ENCODE measurements around the gene L3MBTL4.

DNA sequence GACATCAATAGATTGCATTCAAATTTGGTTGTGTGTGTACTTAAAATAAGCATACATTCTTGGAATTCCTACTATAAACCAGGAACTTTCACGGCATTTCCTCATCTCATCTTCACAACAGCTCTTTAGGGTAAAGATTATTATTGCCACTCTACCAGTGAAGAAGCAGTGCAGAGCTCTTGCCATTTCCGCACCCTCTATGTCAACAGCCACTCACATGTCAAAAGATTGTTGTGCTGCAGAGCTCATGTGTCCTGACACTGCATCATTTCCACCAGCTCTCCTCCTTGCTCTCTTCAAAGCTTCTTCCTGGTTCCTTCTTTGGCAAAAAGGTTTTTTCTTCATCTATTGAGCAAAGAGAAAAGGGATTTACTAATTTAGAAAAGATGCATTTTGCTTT lies 26.5 kb upstream of the L3MBTL4 start:
- no peak for TF ChIP-seq GATA2 (IDR thresholded peaks at IDR 0.05; ENCODE audit: low read depth, low read length)
- TF ChIP-seq GATA3 (IDR thresholded peaks at IDR 0.05; ENCODE audit: low read depth, low read length): no peak
